Adipocyte (in vitro differentiated cells): ENCODE data around the gene PREX1.

Source experiments
- DNase-seq: peaks from one replicate; pipeline ENCODE4 v3.0.0-alpha.2; 2015; ENCODE audit warnings: low read depth
- H3K27me3 ChIP-seq: replicated peaks from 2 replicates; pipeline ENCODE4 v1.7.0; 2013; ENCODE audit warnings: mild to moderate bottlenecking, low read length, moderate library complexity; ENCODE audit not compliant: control insufficient read depth, insufficient read depth
- H3K36me3 ChIP-seq: 2 replicates; pipeline ENCODE4 v1.7.0; 2013; ENCODE audit warnings: low read length, mild to moderate bottlenecking, moderate library complexity; ENCODE audit not compliant: control insufficient read depth, insufficient read depth, severe bottlenecking
- H3K4me1 ChIP-seq: 2 replicates; pipeline ENCODE4 v1.7.0; 2013; ENCODE audit warnings: mild to moderate bottlenecking, low read length, moderate library complexity; ENCODE audit not compliant: control insufficient read depth, insufficient read depth
- H3K4me3 ChIP-seq: 2 replicates; pipeline ENCODE4 v1.7.0; 2013; ENCODE audit warnings: mild to moderate bottlenecking, low read length, moderate library complexity
- H3K9ac ChIP-seq: 2 replicates; pipeline ENCODE4 v1.7.0; 2013; ENCODE audit warnings: mild to moderate bottlenecking, low read length, moderate library complexity
- H3K9me3 ChIP-seq: 2 replicates; pipeline ENCODE4 v1.7.0; 2013; ENCODE audit warnings: mild to moderate bottlenecking, low read length, moderate library complexity; ENCODE audit not compliant: control insufficient read depth

The PREX1 gene

GRCh38 chr20:48799328-48800105, 28.3 kb downstream of the PREX1 start:
- Histone ChIP-seq H3K4me1 (no peaks in the 10 kb centered on the region), H3K36me3 (no peaks in the 10 kb centered on the region), H3K9me3 (no peaks in the 10 kb centered on the region), H3K27me3 (peaks cover 34% of the 10 kb centered on the region), H3K9ac (no peak overlapping the region), H3K4me3 (no peak overlapping the region)
- no peak for DNase-seq

GRCh38 chr20:48797850-48798747, 29.7 kb downstream of the PREX1 start:
- Histone ChIP-seq H3K4me3 (no peak overlapping the region), H3K27me3 (peaks cover 34% of the 10 kb centered on the region), H3K9ac (no peak overlapping the region), H3K36me3 (no peaks in the 10 kb centered on the region), H3K9me3 (no peaks in the 10 kb centered on the region), H3K4me1 (no peaks in the 10 kb centered on the region)
- no peak for DNase-seq

DNA sequence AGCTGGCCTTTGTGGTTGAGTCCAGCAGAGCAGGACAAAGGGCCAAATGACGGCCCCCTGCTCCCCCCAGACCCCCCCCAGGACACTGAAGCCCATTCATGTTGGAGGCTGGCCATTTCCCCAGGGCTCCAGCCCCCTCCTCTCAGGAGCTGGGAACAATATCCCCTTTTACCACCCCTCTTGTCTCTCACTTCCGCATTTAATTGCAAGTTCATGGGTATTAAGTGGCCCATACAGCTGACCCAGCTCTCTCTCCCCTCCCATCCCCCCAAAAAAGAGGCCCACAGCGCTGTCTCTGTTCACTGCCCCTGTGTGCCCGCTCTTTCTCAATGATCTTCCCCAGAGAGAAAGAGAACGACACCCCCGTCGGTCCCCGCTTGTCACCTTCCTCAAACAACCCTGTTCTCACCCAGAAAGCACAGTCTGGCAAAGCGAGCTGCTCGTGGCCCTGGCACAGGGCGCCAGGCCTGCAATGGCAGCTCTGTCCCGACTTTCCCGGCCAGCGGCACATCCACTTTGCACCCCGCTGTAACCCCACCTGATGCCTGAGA, 30.4 kb downstream of the PREX1 start:
- no peak for DNase-seq
- no peaks in the 10 kb centered on the region for H3K4me1 ChIP-seq
- H3K4me3 ChIP-seq: no peak overlapping the region
- H3K9me3 ChIP-seq: no peaks in the 10 kb centered on the region
- peaks cover 38% of the 10 kb centered on the region for H3K27me3 ChIP-seq
- no peak overlapping the region for H3K9ac ChIP-seq
- no peaks in the 10 kb centered on the region for H3K36me3 ChIP-seq

DNA sequence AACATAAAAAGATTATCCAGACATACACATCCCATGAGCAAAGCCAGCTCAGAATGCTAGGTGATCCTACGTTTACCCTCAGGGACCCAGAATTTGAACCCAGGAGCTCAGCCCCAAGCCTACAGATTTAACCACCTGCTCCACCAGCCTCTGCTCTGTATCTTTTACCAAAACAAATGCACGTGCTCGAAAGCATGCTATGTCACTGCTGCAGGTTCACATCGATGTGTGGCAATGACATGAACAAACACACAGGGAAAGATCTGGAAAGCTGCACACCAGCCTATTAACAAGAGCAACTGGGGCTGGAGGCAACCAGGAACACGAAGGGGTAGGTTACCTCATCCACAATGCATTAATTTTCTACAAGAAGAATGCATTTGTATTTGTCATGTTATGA, 32.1 kb downstream of the PREX1 start:
- Histone ChIP-seq H3K36me3 (no peaks in the 10 kb centered on the region), H3K9me3 (no peaks in the 10 kb centered on the region)

GRCh38 chr20:48794816-48795457, 32.9 kb downstream of the PREX1 start:
- Histone ChIP-seq H3K4me1 (peaks cover 10% of the 10 kb centered on the region), H3K27me3 (peaks cover 42% of the 10 kb centered on the region), H3K9me3 (no peaks in the 10 kb centered on the region), H3K36me3 (no peaks in the 10 kb centered on the region), H3K9ac (no peak overlapping the region), H3K4me3 (no peak overlapping the region)
- DNase-seq: no peak

More for the DNA sequence above, 32.1 kb downstream of the PREX1 start:
- no peak overlapping the region for H3K9ac ChIP-seq
- no peak overlapping the region for H3K4me3 ChIP-seq
- no peak for DNase-seq
- peaks cover 44% of the 10 kb centered on the region for H3K27me3 ChIP-seq
- peaks cover 10% of the 10 kb centered on the region for H3K4me1 ChIP-seq

- Histone ChIP-seq H3K9ac (no peak overlapping the region), H3K4me1 (peaks cover 10% of the 10 kb centered on the region), H3K36me3 (no peaks in the 10 kb centered on the region), H3K9me3 (no peaks in the 10 kb centered on the region), H3K27me3 (peaks cover 39% of the 10 kb centered on the region), H3K4me3 (no peak overlapping the region)
- DNase-seq: no peak
These were observed 33.4 kb downstream of the PREX1 start for GRCh38 chr20:48794360-48794759.

DNA sequence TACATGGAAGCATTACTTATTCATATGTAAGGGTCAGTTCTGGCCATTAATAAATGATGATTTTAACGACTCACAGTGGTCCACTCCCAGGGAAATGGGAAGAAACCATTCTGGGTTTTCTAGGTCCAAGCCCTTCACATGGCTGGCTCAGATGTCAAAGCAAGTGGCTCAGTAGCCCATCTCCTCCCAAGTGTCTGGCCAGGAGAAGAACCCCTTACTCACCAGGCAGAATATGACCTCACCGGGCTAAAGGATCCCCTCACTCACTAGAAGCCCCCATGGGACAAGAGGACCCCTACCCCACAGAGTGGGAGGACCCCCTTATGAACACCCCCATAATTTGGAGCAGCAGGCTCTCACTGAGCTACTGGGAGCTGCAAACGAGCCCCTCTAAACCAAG, 34.0 kb downstream of the PREX1 start:
- Histone ChIP-seq H3K4me3 (no peak overlapping the region), H3K9ac (no peak overlapping the region), H3K36me3 (no peaks in the 10 kb centered on the region), H3K27me3 (peaks cover 39% of the 10 kb centered on the region), H3K4me1 (peaks cover 10% of the 10 kb centered on the region), H3K9me3 (no peaks in the 10 kb centered on the region)
- no peak for DNase-seq

DNA sequence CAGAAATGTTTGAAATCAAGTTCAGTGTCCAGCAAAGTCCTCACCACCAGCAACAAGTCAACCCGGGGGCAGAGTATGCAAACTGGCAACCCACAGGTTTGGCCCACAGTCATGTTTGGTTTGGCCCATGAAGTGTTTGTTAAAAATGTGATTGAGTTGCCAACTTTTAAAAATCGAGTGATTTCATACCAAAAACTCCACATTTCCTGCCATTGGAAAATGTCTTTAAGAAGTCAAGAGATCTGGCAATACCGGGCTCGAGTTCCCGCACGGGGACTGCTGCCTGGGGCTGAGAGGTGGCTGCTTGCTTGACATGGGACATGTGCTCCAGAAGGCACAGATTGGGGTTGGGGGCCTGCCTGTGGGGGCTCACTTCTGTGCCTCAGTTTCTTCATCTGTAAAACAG, 36.1 kb downstream of the PREX1 start:
- peaks cover 22% of the 10 kb centered on the region for H3K4me1 ChIP-seq
- no peaks in the 10 kb centered on the region for H3K36me3 ChIP-seq
- no peaks in the 10 kb centered on the region for H3K9me3 ChIP-seq
- DNase-seq: peak; percentile 83
- no peak overlapping the region for H3K9ac ChIP-seq
- H3K4me3 ChIP-seq: peak overlapping the region; percentile 8
- H3K27me3 ChIP-seq: peaks cover 33% of the 10 kb centered on the region

DNA sequence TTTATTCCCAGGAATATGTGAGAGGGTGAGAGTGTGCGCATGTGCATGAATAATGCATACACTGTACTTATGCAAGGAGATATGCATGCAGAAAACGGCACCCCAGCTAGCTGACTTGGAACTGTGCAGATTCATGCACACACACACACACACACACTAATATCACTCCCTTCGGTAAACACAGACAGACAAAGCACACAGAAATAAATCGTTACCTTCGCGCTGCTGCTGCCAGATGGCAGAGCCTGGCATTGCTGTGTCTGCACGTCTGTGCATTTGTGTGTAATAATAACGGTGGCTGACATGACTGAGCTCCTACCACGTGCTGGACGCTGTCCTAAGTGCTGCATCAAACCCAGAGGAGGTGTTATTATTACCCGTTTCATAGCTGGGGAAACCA, 36.8 kb downstream of the PREX1 start:
- H3K9ac ChIP-seq: no peak overlapping the region

GRCh38 chr20:48790473-48791003, 37.3 kb downstream of the PREX1 start:
- no peaks in the 10 kb centered on the region for H3K36me3 ChIP-seq
- no peak overlapping the region for H3K4me3 ChIP-seq
- H3K27me3 ChIP-seq: peaks cover 32% of the 10 kb centered on the region
- H3K9me3 ChIP-seq: no peaks in the 10 kb centered on the region
- no peak overlapping the region for H3K9ac ChIP-seq
- peaks cover 22% of the 10 kb centered on the region for H3K4me1 ChIP-seq
- DNase-seq: no peak

More for the DNA sequence above, 36.8 kb downstream of the PREX1 start:
- H3K4me3 ChIP-seq: peak overlapping the region; percentile 8
- H3K27me3 ChIP-seq: peaks cover 33% of the 10 kb centered on the region
- H3K4me1 ChIP-seq: peaks cover 22% of the 10 kb centered on the region
- no peaks in the 10 kb centered on the region for H3K9me3 ChIP-seq
- no peaks in the 10 kb centered on the region for H3K36me3 ChIP-seq
- DNase-seq: no peak
